Ovary (tissue), 9 donors: Measurements from ENCODE around the gene EIF2B5. TPM values are rescaled to one million over a fixed set of nuclear protein-coding genes. Genes with fewer than 3 reads are reported as not detected.
A peak's percentile ranks its signal among the peaks of the same experiment; 100 is the strongest.

Experiments used
- DNase-seq, 5 donors: peaks; one replicate each; pipeline ENCODE4 v3.0.0-alpha.2; 2019 to 2020
- H3K27ac ChIP-seq, 2 donors: fragments of 200-600 bp; one replicate each; pipeline versions ENCODE4 v1.5.1 to v1.8.0; 2019 to 2022
- H3K27me3 ChIP-seq: fragments of 200-600 bp; one replicate; pipeline ENCODE4 v1.8.0; 2022
- H3K36me3 ChIP-seq: fragments of 200-600 bp; sonication (generic); one replicate; pipeline ENCODE4 v1.5.1; 2019
- H3K4me1 ChIP-seq: one replicate; pipeline ENCODE4 v1.8.1; 2013; ENCODE audit warnings: mild to moderate bottlenecking, moderate library complexity; ENCODE audit not compliant: insufficient read depth
- H3K4me3 ChIP-seq: fragments of 200-600 bp; sonication (generic); one replicate; pipeline ENCODE4 v1.5.1; 2017
- H3K9me3 ChIP-seq, 2 donors: fragments of 200-600 bp in 1 of 2; sonication (generic) in 1 of 2; one replicate each; pipeline versions ENCODE4 v1.5.1 to v1.8.1; 2013 to 2019; ENCODE audit warnings: mild to moderate bottlenecking in 1 of 2, moderate library complexity in 1 of 2
- CTCF ChIP-seq, 3 donors: fragments of 450-650 bp in 2 of 3; fragments of 200-600 bp in 1 of 3; IDR thresholded peaks; one replicate each; pipeline versions ENCODE4 v1.5.1 to v1.8.0; 2016 to 2022; ENCODE audit warnings: antibody characterized with exemption in 3 of 3, mild to moderate bottlenecking in 1 of 3
- EP300 ChIP-seq: sonication (generic); formaldehyde crosslinking; IDR thresholded peaks from one replicate; pipeline ENCODE4 v1.6.1; 2017; ENCODE audit warnings: antibody characterized with exemption
- POLR2A ChIP-seq: fragments of 450-650 bp; IDR thresholded peaks from one replicate; pipeline ENCODE4 v1.6.1; 2017; ENCODE audit warnings: antibody characterized with exemption, mild to moderate bottlenecking, moderate library complexity
- WGBS, 3 donors: extraction: QIAGEN DNeasy Blood & Tissue Kit in 1 of 3; methylation state at CpG; one replicate each; pipeline versions ENCODE4 v1.1.5 to v1.1.7; 2013 to 2017; 5-methylcytosine and 5-hydroxymethylcytosine counted together
- intact Hi-C, 4 donors: fragments of 100-400 bp; cut with DNase I; formaldehyde crosslinking; loops; one replicate each; pipeline versions ENCODE4 v1.11.0 to v1.15.1; 2022 to 2023
- polyA plus RNA-seq, 2 donors: library from polyadenylated mRNA; stranded (reverse); fragments of 200-250 nt in 1 of 2; fragments of 350-450 nt in 1 of 2; fragmentation: Illumina TruSeq in 1 of 2; extraction: RNeasy Lipid Tissue Mini Kit (QIAGEN cat#74804) in 1 of 2; gene quantifications; one replicate each; pipeline ENCODE4 v1.2.3, GENCODE V29; 2013 to 2014
- total RNA-seq, 7 donors: library from RNA; depleted of rRNA in 2 of 7; stranded (reverse); fragments of >200 nt in 2 of 7; fragmentation: NEBNext Ultra II Directional in 3 of 7; extraction: Animal tissue kit (Norgen Biotek cat#: 25700) in 3 of 7; gene quantifications; one replicate each; pipeline versions ENCODE4 v1.1.0 to v1.2.4, GENCODE V29; 2016 to 2023
- donor health status: DM: no; HTN: no; CAD: no; lungs with moderate emphysema.
- donor health status: DM: no; HTN: no; CAD: no.
- donor health status: Bipolar disorder and iron deficiency.
- donor health status: DM: yes; HTN: yes; CAD: no.
- donor health status: DM: no; HTN: no; CAD: no.
- donor health status: DM: yes; HTN: yes; CAD: no.

EIF2B5 gene
- total and polyA plus RNA-seq, 9 donors: 18.6 to 42.4 (median 28.7) TPM

- Histone ChIP-seq H3K4me3 (peak overlapping the region; percentile 76), H3K9me3 (no peaks in the 10 kb centered on the region), H3K4me1 (peaks cover 8% of the 10 kb centered on the region), H3K36me3 (no peaks in the 10 kb centered on the region), H3K27ac (peak overlapping the region; percentile 80 to 95), H3K27me3 (no peaks in the 10 kb centered on the region)
- 1% methylated on average over 44 to 47 of the region's 47 CpGs for WGBS, 3 donors
- intact Hi-C loops: no loop called here
- TF ChIP-seq EP300 (no peak), POLR2A (no peak), CTCF (IDR thresholded peaks at IDR 0.05) (no peak)
- DNase-seq: peak in 1 of 5 donors; percentile 51
These were observed 20.7 kb downstream of the EIF2B5 start for GRCh38 chr3:184155644-184156521.

- 0 to 2% (median 0%) methylated on average over 6 of the region's 6 CpGs for WGBS, 3 donors
- H3K4me3 ChIP-seq: peak overlapping the region; percentile 76
- no peaks in the 10 kb centered on the region for H3K9me3 ChIP-seq
- peak overlapping the region; percentile 80 to 95 for H3K27ac ChIP-seq
- no peaks in the 10 kb centered on the region for H3K36me3 ChIP-seq
- intact Hi-C loops: no loop called here
- H3K4me1 ChIP-seq: peaks cover 10% of the 10 kb centered on the region
- no peaks in the 10 kb centered on the region for H3K27me3 ChIP-seq
- TF ChIP-seq POLR2A (no peak), CTCF (IDR thresholded peaks at IDR 0.05) (no peak), EP300 (no peak)
- peak; percentile 79 to 89 (median 85) for DNase-seq
These were observed 21.4 kb downstream of the EIF2B5 start for GRCh38 chr3:184156522-184156955.

- H3K27ac ChIP-seq: peak overlapping the region; percentile 19 to 95
- no peak for TF ChIP-seq CTCF (IDR thresholded peaks at IDR 0.05)
- no peak for TF ChIP-seq POLR2A
- TF ChIP-seq EP300: no peak
- H3K4me3 ChIP-seq: peak overlapping the region; percentile 76
- DNase-seq: peak in 1 of 5 donors; percentile 29
- H3K27me3 ChIP-seq: no peaks in the 10 kb centered on the region
- no peaks in the 10 kb centered on the region for H3K9me3 ChIP-seq
- H3K36me3 ChIP-seq: no peaks in the 10 kb centered on the region
- intact Hi-C loops: no loop called here
- H3K4me1 ChIP-seq: peaks cover 11% of the 10 kb centered on the region
These were observed 22.0 kb downstream of the EIF2B5 start for GRCh38 chr3:184157206-184157605.

- TF ChIP-seq EP300 (no peak), POLR2A (no peak), CTCF (IDR thresholded peaks at IDR 0.05) (no peak)
- DNase-seq: peak in 1 of 5 donors; percentile 21
- no peaks in the 10 kb centered on the region for H3K36me3 ChIP-seq
- no peaks in the 10 kb centered on the region for H3K9me3 ChIP-seq
- H3K4me1 ChIP-seq: peaks cover 11% of the 10 kb centered on the region
- no peak overlapping the region for H3K27ac ChIP-seq
- no peaks in the 10 kb centered on the region for H3K27me3 ChIP-seq
- no peak overlapping the region for H3K4me3 ChIP-seq
- WGBS, 3 donors: 70 to 71% (median 71%) methylated on average over 4 of the region's 4 CpGs
- intact Hi-C loops: no loop called here
These were observed 23.2 kb downstream of the EIF2B5 start for GRCh38 chr3:184158404-184158803.
